HepG2 (cell line): ENCODE measurements around the gene MBTPS1. TPM values are rescaled to one million over a fixed set of nuclear protein-coding genes. Genes with fewer than 3 reads are reported as not detected.

Experiments
- ATF7 ChIP-seq, 2 experiments: fragments of 450-650 bp in 1 of 2; sonication (generic) in 1 of 2; formaldehyde crosslinking in 1 of 2; IDR thresholded peaks; 2 replicates each; pipeline versions ENCODE4 v1.4.0 to v1.6.1; 2016 to 2020; ENCODE audit warnings: antibody characterized with exemption in 1 of 2, mild to moderate bottlenecking in 1 of 2, missing genetic modification reagents in 1 of 2
- BATF2 ChIP-seq: sonication (generic); formaldehyde crosslinking; IDR thresholded peaks from 2 replicates; pipeline ENCODE4 v1.8.0; 2022; ENCODE audit warnings: mild to moderate bottlenecking, missing genetic modification reagents, moderate library complexity
- HNF1B ChIP-seq: sonication (generic); formaldehyde crosslinking; IDR thresholded peaks from 2 replicates; pipeline ENCODE4 v1.5.1; 2020; ENCODE audit warnings: mild to moderate bottlenecking, moderate library complexity, missing genetic modification reagents
- LRRFIP1 ChIP-seq: sonication (generic); formaldehyde crosslinking; conservative IDR thresholded peaks from 2 replicates; pipeline ENCODE4 v1.4.0; 2020; ENCODE audit warnings: missing genetic modification reagents
- PRMT3 ChIP-seq: sonication (generic); formaldehyde crosslinking; IDR thresholded peaks from 2 replicates; pipeline ENCODE4 v1.8.1; 2022; ENCODE audit warnings: low read depth, mild to moderate bottlenecking, moderate library complexity, missing genetic modification reagents, borderline replicate concordance
- RAD51 ChIP-seq: fragments of 450-650 bp; IDR thresholded peaks from 2 replicates; pipeline ENCODE4 v1.6.1; 2016; ENCODE audit warnings: borderline replicate concordance
- REPIN1 ChIP-seq: sonication (generic); formaldehyde crosslinking; IDR thresholded peaks from 2 replicates; pipeline ENCODE4 v1.8.0; 2022; ENCODE audit warnings: missing genetic modification reagents, low read depth, mild to moderate bottlenecking, borderline replicate concordance
- RFXAP ChIP-seq: sonication (generic); formaldehyde crosslinking; IDR thresholded peaks from 2 replicates; pipeline ENCODE4 v1.4.0; 2020; ENCODE audit warnings: missing genetic modification reagents, borderline replicate concordance
- ZHX1 ChIP-seq: sonication (generic); formaldehyde crosslinking; IDR thresholded peaks from 2 replicates; pipeline ENCODE4 v1.8.1; 2022; ENCODE audit warnings: low read depth, mild to moderate bottlenecking, missing genetic modification reagents
- ZNF282 ChIP-seq: fragments of 450-650 bp; IDR thresholded peaks from 2 replicates; pipeline ENCODE4 v1.6.1; 2018; ENCODE audit not compliant: partially characterized antibody
- ZNF775 ChIP-seq: sonication (generic); formaldehyde crosslinking; IDR thresholded peaks from 2 replicates; pipeline ENCODE4 v1.4.0; 2020; ENCODE audit warnings: missing genetic modification reagents, mild to moderate bottlenecking, moderate library complexity, borderline replicate concordance
- polyA plus RNA-seq, 8 experiments: library from polyadenylated mRNA; depleted of rRNA in 3 of 8; stranded (reverse) in 7 of 8; unstranded in 1 of 8; fragments of >200 nt; fragmentation: Illumina TruSeq in 4 of 8; extraction: Trizol in 4 of 8; gene quantifications; 2 replicates each; pipeline versions ENCODE4 v1.2.1 to v1.2.3, GENCODE V29; 2011 to 2016; ENCODE audit warnings: low read depth in 4 of 8, missing spikeins in 1 of 8, mixed read lengths in 1 of 8; ENCODE audit not compliant: insufficient read depth in 1 of 8
- total RNA-seq, 5 experiments: library from RNA; depleted of rRNA; stranded (reverse); fragments of >200 nt; fragmentation: Illumina TruSeq; extraction: Trizol; gene quantifications; 2 replicates each; pipeline ENCODE4 v1.2.3, GENCODE V29; 2016; ENCODE audit warnings: low read depth in 1 of 5
- TF ChIP-seq, protein P1 (sequence below), 2 experiments: sonication (generic) in 1 of 2; formaldehyde crosslinking in 1 of 2; IDR thresholded peaks; 2 replicates each; pipeline versions ENCODE4 v1.6.1 to v1.9.0; 2014 to 2022; ENCODE audit warnings: antibody characterized with exemption in 1 of 2, borderline replicate concordance in 1 of 2, inconsistent platforms in 1 of 2, low read depth in 1 of 2, missing genetic modification reagents in 1 of 2

MBTPS1 gene
- total and polyA plus RNA-seq, 2 of the 13 experiments (the other 11 are each of a cell fraction or from before 2014, with no cell fraction given), result 56.7 to 91.3 TPM

DNA sequence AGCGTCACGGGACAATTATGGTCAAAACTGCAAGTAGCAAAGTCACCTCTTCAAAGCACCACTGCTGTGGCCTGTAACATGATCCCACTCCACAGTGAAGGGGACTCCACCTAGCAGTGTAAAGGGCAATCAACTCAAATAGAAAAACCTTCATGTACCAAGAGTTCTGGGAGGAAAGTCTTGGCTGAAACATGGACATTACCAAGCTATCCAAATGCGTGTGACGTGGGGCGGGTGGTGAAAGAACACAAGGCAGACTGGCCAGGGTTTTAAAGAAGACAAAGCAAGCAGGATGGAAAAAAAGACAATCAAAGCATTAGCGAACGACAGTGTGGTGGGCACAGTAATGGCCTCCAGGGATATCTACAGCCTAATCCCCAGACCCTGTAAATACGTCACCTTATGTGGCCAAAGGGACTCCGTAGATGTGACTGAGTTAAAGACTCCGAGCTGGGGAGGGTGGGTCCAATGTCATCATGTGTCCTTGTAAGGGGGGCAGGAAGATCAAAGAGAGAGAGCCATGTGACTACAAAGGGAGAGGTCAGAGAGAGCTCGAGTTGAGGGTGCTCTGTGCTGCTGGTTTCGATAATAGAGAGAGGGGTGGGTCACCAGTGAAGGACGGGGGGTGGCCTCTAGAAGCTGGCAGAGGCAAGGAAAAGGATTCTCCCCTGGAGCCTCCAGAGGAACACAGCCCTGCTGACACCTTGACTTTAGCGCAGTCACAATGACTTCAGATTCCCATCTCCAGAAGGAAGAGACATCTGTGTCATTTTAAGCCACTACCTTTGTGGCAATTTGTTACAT lies 22.3 kb upstream of the MBTPS1 start (continued):
- 0 out of 2 replicates have a peak, but pooled peaks have one; percentile 40 for TF ChIP-seq ZHX1 (CRISPR knock-in tag)
- TF ChIP-seq HNF1B, result peak; percentile 90
- TF ChIP-seq PRMT3 (CRISPR knock-in tag), result no peak
- TF ChIP-seq, protein P1, sequence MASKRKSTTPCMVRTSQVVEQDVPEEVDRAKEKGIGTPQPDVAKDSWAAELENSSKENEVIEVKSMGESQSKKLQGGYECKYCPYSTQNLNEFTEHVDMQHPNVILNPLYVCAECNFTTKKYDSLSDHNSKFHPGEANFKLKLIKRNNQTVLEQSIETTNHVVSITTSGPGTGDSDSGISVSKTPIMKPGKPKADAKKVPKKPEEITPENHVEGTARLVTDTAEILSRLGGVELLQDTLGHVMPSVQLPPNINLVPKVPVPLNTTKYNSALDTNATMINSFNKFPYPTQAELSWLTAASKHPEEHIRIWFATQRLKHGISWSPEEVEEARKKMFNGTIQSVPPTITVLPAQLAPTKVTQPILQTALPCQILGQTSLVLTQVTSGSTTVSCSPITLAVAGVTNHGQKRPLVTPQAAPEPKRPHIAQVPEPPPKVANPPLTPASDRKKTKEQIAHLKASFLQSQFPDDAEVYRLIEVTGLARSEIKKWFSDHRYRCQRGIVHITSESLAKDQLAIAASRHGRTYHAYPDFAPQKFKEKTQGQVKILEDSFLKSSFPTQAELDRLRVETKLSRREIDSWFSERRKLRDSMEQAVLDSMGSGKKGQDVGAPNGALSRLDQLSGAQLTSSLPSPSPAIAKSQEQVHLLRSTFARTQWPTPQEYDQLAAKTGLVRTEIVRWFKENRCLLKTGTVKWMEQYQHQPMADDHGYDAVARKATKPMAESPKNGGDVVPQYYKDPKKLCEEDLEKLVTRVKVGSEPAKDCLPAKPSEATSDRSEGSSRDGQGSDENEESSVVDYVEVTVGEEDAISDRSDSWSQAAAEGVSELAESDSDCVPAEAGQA (IDR thresholded peaks at IDR 0.05; ENCODE audit: low read depth), result peak; percentile 77
- TF ChIP-seq, protein P1 (CRISPR knock-in tag; IDR thresholded peaks at IDR 0.05; ENCODE audit: borderline replicate concordance), result no peak
- TF ChIP-seq REPIN1 (CRISPR knock-in tag), result peak; percentile 47; the same call in 1 of the 2 replicates
- TF ChIP-seq ZNF775 (CRISPR knock-in tag), result no peak
- peak; percentile 38; the same call in 1 of the 2 replicates for TF ChIP-seq ATF7 (IDR thresholded peaks at IDR 0.05)
- peak; percentile 63; the same call in 1 of the 2 replicates for TF ChIP-seq ATF7 (CRISPR knock-in tag; IDR thresholded peaks at IDR 0.05)
- TF ChIP-seq LRRFIP1, result no peak
- TF ChIP-seq RAD51, result peak; percentile 68
- no peak for TF ChIP-seq BATF2
- TF ChIP-seq RFXAP (CRISPR knock-in tag), result peak; percentile 76; the same call in 1 of the 2 replicates
- no peak for TF ChIP-seq ZNF282
